Skin of body (tissue), 2 donors: Measurements from ENCODE around the gene GPHN. TPM values are rescaled to one million over a fixed set of nuclear protein-coding genes. Genes with fewer than 3 reads are reported as not detected.
"Not testable (repeated sequence)": the region's sequence is repeated elsewhere in the genome, so short reads cannot be mapped to it uniquely, and the experiment has no call there.

Experiments
- DNase-seq: peaks from one replicate; lab custom pipeline; 2025; lab: John Stamatoyannopoulos, UW
- total RNA-seq: library from RNA; depleted of rRNA; stranded (reverse); fragments of >200 nt; gene quantifications from one replicate; pipeline ENCODE4 v1.2.3, GENCODE V29; 2014

GPHN gene
- total RNA-seq, 1 donor from 2014 or later: 31.6 TPM

- DNase-seq: no peak
Measured at GRCh38 chr14:67019796-67020195, 511.8 kb downstream of the GPHN start.

- no peak for DNase-seq
Measured at GRCh38 chr14:67031920-67032774, 524.2 kb downstream of the GPHN start.

DNA sequence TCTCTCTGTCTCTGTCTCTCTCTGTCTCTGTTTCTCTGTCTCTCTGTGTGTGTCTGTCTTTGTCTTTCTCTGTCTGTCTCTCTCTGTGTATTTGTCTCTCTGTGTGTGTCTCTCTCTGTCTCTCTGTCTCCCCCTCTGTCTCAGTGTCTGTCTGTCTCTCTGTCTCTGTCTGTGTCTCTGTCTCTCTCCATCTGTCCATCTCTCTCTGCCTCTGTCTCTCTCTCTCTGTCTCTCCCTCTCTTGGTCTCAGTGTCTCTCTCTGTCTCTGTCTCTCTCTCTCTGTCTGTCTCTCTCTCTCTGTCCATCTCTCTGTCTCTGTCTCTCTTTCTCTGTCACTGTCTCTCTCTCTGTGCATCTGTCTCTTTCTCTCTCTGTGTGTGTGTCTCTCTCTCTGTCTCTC is 537.5 kb downstream of the GPHN start:
- DNase-seq: no peak

- no peak for DNase-seq
Measured at GRCh38 chr14:67050896-67051295, 542.9 kb downstream of the GPHN start.

DNA sequence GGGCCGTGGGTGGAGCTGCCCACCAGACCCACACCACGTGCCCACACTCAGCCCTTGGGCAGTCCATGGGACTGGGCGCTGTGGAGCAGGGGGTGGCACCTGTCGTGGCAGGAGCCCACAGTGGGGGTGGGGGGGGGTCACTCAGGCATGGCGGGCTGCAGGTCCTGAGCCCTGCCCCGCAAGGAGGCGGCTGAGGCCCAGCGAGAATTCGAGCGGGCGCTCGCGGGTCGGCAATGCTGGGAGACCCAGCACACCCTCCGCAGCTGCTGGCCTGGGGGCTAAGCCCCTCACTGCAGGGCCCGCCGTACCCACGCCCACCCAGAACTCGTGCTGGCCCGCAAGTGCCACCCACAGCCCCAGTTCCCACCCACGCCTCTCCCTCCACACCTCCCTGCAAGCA is 548.7 kb downstream of the GPHN start:
- no peak for DNase-seq

- DNase-seq: no peak
Measured at GRCh38 chr14:67059596-67059995, 551.6 kb downstream of the GPHN start.

DNA sequence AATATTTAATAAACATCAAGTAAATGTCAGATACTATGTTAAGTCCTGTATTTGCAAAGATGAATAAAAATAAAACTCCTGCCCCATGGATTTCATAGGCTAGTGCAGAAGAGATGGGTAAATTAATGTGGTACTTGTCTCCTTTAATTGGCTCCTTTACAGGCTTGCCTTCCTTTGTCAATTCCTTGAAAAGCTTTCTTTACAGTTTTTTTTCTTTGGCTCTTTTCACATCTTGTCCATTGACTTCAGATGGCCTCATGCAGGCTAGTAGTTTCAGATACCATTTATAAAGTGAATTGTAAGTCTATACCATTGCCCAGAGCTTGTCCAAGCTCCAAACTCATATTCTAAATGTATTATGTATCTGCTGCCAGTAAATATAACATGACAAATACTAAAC is 552.6 kb downstream of the GPHN start:
- DNase-seq: no peak

DNA sequence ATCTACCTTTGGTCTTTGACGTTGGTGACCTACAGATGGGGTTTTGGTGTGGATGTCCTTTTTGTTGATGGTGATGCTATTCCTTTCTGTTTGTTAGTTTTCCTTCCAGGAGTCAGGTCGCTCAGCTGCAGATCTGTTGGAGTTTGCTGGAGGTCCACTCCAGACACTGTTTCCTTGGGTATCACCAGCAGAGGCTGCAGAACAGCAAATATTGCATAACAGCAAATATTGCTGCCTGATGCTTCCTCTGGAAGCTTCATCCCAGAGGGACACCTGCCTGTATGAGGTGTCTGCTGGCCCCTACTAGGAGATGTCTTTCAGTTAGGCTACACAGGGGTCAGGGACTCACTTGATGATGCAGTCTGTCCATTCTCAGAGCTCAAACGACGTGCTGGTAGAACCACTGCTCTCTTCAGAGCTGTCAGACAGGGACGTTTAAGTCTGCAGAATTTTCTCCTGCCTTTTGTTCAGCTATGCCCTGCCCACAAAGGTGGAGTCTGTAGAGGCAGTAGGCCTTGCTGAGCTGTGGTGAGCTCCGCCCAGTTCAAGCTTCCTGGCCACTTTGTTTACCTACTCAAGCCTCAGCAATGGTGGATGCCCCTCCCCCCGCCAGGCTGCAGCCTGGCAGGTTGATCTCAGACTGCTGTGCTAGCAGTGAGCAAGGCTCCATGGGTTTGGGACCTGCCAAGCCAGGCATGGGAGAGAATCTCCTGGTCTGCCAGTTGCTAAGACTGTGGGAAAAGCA is 559.3 kb downstream of the GPHN start:
- DNase-seq: not testable (repeated sequence)

DNA sequence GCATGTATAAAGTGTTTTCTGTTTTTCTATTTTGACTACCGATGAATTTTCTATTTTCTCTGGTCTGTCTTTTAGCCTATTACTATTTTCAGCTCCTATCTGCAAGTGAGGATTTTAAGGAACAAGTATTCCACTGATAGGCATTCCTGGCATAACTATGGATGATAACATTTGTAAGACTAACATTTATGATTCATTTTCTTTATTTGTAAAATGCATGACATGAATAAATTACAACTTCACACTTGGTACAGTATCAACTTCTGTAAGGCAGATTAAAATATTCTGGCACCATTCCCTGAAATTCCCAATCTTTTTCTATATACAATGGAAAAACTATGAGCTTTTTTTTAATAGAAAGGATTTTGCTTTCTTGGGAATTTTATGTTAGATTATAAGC is 560.3 kb downstream of the GPHN start:
- no peak for DNase-seq

GRCh38 chr14:67071506-67071905 is 563.6 kb downstream of the GPHN start:
- DNase-seq: no peak

DNA sequence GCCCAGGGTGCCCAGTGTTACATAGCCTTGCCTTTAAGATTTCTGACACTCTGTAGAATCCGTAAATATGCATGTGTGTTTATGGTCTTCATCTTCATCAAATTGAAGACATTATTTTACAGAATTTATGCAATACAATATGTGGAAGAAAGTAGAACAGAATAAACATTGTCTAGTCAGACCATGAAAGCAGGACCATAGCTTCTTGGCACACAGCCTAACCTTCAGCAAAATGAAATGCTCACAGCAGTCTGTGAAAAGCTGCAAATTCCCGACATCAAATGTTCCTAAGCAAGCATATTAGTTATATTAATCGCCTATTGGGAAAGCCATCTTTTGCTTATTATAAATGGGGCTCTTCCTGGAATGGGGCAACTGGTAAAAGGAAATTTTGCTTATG is 570.0 kb downstream of the GPHN start:
- DNase-seq: no peak

DNA sequence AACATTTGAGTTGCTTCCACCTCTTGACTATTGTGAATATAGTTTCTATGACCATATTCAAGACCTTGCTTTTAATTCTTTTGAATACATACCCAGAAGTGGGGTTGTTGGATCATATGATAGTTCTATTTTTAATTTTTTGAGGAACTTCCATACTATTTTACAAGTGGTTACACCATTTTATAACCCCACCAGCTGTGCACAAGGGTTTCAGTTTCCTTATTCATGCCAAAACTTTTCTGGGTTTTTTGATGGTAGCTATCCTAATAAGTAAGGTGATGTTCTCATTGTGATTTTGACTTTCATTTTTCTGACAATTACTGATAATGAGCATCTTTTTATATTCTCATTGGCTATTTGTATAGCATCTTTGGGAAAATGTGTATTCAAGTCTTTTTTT is 571.9 kb downstream of the GPHN start:
- no peak for DNase-seq

- DNase-seq: no peak
Measured at GRCh38 chr14:67108230-67108629, 600.3 kb downstream of the GPHN start.

GRCh38 chr14:67111022-67111421 is 603.1 kb downstream of the GPHN start:
- DNase-seq: no peak

DNA sequence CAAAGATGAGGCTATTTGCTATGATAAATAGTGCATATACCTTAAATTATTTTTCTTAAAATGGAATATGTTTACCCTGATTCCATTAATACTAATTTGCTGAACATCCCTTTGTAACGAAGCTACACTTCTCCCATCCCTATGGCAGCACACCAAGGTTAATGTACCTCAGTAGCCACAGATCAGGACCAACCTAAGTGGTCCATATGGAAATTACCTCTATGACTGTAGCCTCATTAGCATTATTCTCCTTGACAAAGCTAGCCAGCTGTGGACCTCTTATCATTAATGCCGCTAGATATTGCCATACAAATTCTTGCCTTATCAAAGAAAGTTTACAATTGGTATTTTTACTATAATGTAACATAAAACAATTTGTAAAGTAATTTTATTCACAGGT is 604.4 kb downstream of the GPHN start:
- no peak for DNase-seq

DNA sequence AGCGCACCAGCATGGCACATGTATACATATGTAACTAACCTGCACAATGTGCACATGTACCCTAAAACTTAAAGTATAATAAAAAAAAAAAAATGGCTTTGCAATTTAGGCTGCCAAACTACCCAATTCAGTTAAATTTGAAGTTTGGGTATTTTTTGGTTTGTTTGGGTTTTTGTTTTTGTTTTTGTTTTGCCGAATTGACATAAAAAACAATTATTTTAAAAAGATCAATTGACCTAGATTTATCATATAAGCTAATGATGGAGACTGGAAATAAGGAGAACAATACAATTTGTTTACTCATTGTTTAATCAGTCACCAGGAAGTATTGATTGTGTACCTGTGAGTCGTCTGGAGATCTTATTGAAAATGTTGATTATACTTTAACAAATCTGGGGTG is 619.2 kb downstream of the GPHN start:
- no peak for DNase-seq

DNA sequence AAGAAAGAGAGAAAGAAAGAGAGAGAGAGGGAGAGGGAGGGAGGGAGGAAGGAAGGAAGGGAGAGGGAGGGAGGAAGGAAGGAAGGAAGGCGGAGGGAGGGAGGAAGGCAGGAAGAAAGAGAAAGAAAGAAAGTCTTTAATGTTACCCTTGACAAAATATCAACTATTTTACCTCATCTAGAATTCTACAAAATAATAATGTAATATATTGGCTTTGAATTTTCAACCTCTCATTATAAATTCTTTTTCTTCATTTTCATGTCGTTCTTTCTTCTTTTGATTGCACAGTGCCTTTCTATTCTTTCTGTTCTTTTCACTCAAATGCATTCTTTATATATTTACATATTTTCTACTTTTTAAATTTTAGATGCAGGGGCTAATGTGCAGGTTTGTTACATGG is 621.8 kb downstream of the GPHN start:
- DNase-seq: no peak

GRCh38 chr14:67131691-67132090 is 623.7 kb downstream of the GPHN start:
- no peak for DNase-seq

DNA sequence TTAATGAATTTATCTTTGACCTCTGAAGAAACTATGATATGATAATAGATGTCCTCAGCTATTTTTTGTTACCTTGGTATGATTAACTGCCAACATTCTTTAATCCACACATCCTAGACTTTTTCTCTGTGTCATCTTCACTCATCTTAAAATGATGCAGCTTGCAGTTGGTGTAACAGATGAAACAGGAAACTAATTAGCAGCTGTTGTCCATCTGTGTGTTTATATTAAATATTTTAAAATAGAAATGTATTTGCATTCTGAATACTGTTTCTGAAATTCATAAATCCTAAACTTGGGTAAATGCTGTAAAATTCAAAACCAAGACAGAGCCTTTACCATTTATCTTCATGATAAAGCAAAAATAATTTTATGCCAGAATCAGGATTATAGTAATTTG is 625.2 kb downstream of the GPHN start:
- DNase-seq: no peak

- no peak for DNase-seq
Measured at GRCh38 chr14:67133595-67134441, 625.9 kb downstream of the GPHN start.

DNA sequence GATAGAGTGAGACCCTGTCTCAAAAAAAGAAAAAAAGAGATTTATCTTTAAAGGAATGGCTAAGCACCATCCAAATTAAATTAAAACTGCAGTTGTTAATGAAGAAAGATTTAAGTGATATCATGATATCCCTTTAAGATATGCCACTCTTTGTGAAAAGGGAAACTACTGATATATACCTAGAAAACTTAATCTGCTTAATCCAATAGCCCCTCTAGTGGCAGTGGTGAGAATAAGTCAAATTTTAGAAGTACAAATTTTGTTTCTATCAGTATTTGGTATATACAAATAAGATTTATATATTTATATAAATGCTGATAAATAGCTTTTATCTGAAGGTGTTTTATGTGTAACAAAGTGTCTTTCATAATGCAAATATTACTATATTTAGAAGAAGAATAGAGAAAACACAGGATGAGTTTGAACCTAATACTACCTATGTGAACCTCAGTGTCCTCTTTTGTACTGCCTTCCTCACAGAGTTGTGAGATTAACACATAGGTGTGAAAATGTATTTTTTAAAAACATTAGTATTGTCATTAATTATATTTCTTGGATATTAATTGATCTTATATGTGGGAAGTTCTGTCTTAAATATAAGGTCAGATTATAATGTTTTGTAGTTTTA is 629.9 kb downstream of the GPHN start:
- no peak for DNase-seq
